Measurements from ENCODE around the gene GLIS1. TPM values are rescaled to one million over a fixed set of nuclear protein-coding genes. Genes with fewer than 3 reads are reported as not detected.
A peak's percentile ranks its signal among the peaks of the same experiment; 100 is the strongest.

GLIS1 gene
- total RNA-seq, 1 experiment from 2014 or later: 0.24 TPM

GRCh38 chr1:53525595-53525994 lies 213.4 kb downstream of the GLIS1 start (continued):
- TF ChIP-seq ZSCAN18 (CRISPR knock-in tag; IDR thresholded peaks at IDR 0.05) (no peak), ZNF281 (CRISPR knock-in tag; IDR thresholded peaks at IDR 0.05) (no peak), NR1H2 (CRISPR knock-in tag; IDR thresholded peaks at IDR 0.05) (no peak), ATF3 (CRISPR knock-in tag; conservative IDR thresholded peaks at IDR 0.05) (no peak), ZNF317 (CRISPR knock-in tag; IDR thresholded peaks at IDR 0.05; ENCODE audit: borderline replicate concordance, low read depth) (no peak), GABPB1 (CRISPR knock-in tag; IDR thresholded peaks at IDR 0.05) (no peak), ATF1 (CRISPR knock-in tag; IDR thresholded peaks at IDR 0.05) (no peak)

GRCh38 chr1:53524428-53525375 lies 214.3 kb downstream of the GLIS1 start:
- H3K27ac Mint-ChIP-seq: peak overlapping the region; percentile 49; the same call in 1 of the 2 replicates
- no peak for ATAC-seq
- no peaks in the 10 kb centered on the region for H3K36me3 Mint-ChIP-seq
- H3K9me3 Mint-ChIP-seq: no peaks in the 10 kb centered on the region
- peaks cover 9% of the 10 kb centered on the region for H3K4me1 Mint-ChIP-seq
- no peak for DNase-seq (ENCODE audit: low spot score)
- no peak overlapping the region for H3K4me3 Mint-ChIP-seq
- ChIA-PET CTCF (interaction anchor here (0.6 to 2.5 kb wide), 7 partner anchors 17 to 158 kb away, joined by 3 to 17 read pairs (median 5); no protein-coding TSS in a partner anchor), POLR2A (no interaction called here)
- H3K27me3 Mint-ChIP-seq (ENCODE audit: low read depth): peaks cover 5% of the 10 kb centered on the region
- TF ChIP-seq OVOL2 (CRISPR knock-in tag; IDR thresholded peaks at IDR 0.05; ENCODE audit: borderline replicate concordance) (no peak), ZMAT4 (CRISPR knock-in tag; IDR thresholded peaks at IDR 0.05) (no peak), AR (CRISPR knock-in tag; IDR thresholded peaks at IDR 0.05) (no peak), NFATC4 (CRISPR knock-in tag; IDR thresholded peaks at IDR 0.05) (no peak), NR2C2 (CRISPR knock-in tag; IDR thresholded peaks at IDR 0.05) (no peak), ZNF263 (CRISPR knock-in tag; IDR thresholded peaks at IDR 0.05; ENCODE audit: low read depth) (no peak), PRRX2 (CRISPR knock-in tag; IDR thresholded peaks at IDR 0.05) (no peak), MXD4 (CRISPR knock-in tag; IDR thresholded peaks at IDR 0.05; ENCODE audit: borderline replicate concordance) (no peak), ZNF532 (CRISPR knock-in tag; IDR thresholded peaks at IDR 0.05; ENCODE audit: borderline replicate concordance) (no peak), MAX (CRISPR knock-in tag; IDR thresholded peaks at IDR 0.05) (no peak), CDX4 (CRISPR knock-in tag; IDR thresholded peaks at IDR 0.05; ENCODE audit: borderline replicate concordance) (no peak), ZNF232 (CRISPR knock-in tag; IDR thresholded peaks at IDR 0.05) (no peak), ETV6 (CRISPR knock-in tag; IDR thresholded peaks at IDR 0.05) (no peak), TCF7 (CRISPR knock-in tag; IDR thresholded peaks at IDR 0.05; ENCODE audit: low read depth) (no peak)
